HG03175 (cell line): ENCODE results near the gene RMND1.

ENCODE experiments used
- ATAC-seq: cut with Tn5 transposase; IDR thresholded peaks from one replicate; pipeline ENCODE4 v1.9.1; 2021; ENCODE audit warnings: mild to moderate bottlenecking, moderate library complexity; ENCODE audit not compliant: unreplicated experiment

Gene RMND1

DNA sequence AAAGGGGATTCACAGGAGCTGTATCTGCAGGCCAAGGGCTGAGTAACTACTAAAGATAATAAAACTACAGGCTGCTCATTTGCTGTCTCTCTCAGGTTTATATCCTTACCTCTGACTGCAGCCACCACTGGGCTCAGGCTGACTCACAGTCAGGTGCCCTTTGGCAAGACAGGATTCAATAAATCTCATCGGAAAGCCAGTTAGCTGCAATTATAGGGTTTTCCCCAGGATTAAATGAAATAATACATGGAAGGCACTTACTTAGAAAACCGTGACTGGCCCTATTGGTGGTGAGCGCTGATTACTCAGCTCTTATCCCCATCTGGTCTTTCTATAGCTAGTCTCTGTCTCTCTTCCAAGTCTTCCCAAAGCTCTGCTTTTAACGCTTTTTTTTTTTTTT lies 26.4 kb downstream of the RMND1 start:
- ATAC-seq, result no peak

DNA sequence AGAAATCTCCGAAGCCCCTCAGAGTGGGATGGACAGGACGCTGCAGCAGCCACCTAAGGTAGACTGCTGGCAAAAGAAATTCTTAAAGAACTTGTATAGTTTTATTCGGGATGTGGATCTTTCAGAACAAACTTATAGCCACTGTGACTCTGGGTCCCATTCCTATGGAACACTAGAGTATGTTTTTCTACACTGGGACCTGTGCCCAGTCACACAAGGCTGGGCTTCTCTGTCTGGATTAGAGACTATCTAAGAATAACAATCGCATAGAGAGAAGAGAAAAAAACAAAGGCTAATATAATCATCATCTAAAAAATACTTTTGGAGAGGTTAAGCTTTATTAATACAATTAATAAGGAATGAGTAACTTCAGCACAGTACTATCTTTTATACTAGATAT lies 28.9 kb downstream of the RMND1 start:
- no peak for ATAC-seq

DNA sequence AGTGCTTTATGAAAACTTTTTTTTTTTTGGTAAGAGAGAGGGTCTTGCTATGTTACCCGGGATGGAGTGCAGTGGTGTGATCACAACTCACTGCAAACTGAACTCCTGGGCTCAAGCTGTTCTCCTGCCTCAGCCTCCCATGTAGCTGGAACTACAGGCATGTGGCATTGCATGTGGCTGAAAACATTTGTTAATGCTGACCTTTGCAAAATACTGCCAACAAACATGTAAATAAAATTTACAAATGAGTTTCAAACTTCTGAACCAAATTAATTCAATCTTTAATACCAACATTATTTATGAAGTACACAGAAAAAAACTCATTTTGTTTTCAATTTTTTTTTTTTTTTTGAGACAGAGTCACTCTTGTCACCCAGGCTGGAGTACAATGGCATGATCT lies 34.4 kb downstream of the RMND1 start:
- ATAC-seq, result no peak

DNA sequence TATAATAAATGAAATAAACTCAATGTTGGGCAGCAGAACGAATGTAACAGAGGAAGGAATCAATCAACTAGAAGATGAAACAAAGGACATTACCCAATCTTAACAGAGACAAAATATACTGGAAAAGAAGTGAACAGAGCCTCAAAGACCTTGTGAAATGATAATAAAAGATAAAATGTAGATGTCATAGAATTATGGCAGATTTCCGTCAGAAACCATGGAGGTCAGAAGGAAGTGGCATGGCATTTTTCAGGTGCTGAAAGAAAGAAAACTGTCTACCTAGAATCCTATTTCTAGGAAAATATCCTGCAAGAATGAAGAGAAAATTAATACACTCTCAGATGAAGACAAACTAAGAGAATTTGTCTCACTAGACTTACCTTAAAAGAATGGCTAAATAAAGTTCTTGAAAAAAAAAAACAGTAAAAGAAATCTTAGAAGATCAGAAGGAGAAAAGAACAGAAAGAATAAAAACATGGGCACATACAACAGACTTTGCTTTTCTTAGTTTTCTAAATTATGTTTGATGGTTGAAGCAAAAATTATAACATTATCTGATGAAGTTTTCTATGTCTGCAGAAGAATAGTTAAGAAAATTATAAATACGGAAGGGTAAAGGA lies 37.2 kb downstream of the RMND1 start:
- ATAC-seq, result no peak

DNA sequence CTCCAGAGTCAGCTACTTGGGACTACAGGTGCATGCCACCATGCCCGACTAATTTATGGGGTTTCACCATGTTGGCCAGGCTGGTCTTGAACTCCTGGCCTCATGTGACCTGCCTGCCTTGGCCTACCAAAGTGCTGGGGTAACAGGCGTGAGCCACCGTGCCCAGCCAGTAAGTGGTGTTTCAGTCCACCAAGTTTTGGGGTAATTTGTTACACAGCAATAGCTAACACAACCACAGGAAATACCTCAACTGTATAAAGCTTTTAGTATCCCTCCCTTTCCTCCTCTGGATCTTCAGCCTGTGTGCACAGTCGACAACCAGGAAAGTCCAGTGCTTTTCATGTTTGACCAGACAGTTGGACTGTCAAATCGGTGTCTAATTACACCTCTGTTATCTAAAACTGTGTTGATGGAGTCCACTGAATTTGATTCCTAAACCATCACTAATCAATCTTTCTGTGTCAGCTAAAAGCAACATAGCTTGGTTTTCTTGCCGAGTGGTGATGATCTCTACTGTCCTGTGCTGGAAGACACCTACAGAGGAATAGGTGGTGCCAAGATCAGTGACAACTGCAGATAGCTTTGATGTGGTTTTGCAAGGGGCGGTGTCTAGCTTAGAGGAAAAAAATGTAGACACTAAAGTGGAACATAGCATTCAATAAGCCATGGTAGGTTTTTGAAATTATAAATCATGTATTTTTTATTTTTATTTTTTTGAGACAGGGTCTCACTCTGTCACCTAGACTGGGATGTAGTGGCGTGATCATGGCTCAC lies 38.4 kb downstream of the RMND1 start:
- ATAC-seq, result no peak

- no peak for ATAC-seq
Measured at GRCh38 chr6:151412909-151413308, 39.0 kb downstream of the RMND1 start.

DNA sequence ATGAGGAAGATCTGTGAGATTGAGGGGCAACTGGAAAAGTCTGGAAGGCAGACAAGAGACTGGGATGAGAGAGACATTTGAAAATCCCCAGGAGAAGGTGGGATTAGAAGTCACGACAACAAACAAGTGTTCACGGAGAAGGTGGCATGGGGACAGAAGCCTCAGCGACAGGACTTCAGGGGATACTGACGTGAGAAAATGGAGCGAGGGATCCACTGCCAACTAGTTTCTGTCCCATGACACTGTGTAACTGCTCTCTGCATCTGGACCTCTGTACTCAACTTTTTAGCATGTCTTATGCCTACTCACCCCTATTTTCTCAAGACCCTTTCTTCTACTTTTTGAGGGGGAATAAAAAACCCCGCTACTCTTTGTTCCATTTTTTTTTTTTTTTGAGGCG lies 42.2 kb downstream of the RMND1 start:
- ATAC-seq, result no peak

DNA sequence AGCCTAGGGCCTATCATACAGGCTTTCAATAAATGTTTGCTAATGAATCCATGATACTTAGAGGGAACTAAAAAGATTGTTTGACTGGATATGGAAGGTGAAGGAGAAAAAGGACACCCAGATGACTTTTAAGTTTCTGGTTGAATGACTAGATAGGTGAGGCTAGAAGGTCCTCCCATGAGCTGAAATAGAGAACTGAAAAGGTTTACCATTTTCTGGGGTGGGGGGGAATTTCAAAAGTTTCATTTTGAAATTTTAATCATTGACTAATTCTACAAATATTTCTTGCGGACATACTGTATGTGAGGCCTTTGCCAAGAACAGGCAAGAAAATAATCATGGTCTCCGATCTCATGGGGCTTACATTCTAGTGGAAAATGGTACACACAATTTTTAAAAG lies 42.7 kb downstream of the RMND1 start:
- ATAC-seq, result peak; percentile 87

- ATAC-seq, result peak; percentile 13
Measured at GRCh38 chr6:151408858-151409257, 43.1 kb downstream of the RMND1 start.

DNA sequence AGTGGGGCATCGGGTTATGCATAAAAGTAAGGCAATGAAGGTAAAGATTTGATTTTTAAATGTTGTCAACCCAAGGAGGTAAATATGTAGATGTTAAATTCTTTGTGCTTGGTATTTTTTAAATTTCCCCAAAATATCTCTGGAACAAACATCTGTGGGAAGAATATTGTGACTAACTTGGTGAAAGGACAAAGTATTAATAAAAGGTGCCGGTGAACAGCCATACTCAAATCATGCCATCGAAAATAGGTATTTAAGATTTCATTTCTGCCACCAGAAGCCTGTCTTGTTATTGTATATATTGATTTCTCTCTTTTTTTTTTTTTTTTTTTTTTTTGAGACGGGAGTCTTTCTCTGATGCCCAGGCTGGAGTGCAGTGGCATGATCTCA lies 48.0 kb downstream of the RMND1 start:
- no peak for ATAC-seq

DNA sequence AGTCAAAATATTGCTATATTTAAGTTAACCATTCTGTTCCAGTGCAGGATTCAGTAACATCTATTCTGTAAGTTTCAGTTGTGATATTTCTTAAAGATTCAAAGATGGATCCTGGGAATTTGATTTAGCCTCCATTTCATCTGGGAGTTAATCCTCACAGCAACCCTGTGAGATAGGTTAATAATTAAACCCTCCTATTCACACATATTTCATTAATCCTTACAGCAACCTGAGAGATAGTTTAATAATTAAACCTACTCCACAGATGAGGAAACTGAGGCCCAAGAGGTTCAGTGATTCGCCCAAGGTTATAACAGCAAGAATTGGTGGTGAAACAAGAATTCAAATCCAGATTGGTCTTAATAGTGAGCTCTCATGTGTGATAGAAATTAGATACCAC lies 49.7 kb downstream of the RMND1 start:
- no peak for ATAC-seq

DNA sequence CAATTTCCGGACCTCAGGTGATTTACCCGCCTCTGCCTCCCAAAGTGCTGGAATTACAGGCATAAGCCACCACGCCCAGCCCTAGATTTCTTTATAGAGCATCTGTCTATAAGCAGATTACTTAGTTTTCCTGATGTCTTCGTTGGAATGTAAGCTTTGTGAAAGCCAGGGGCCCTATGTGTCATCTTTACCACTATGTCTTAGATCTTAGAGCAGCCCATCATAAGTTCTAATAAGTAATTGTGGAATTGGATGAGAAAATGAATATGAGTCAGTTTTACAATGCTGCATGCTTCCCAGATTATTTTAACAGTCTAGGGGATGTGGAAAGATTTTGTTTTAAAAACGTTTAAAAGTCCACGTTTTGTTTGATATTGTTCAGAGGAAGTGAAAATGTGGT lies 51.5 kb downstream of the RMND1 start:
- no peak for ATAC-seq

DNA sequence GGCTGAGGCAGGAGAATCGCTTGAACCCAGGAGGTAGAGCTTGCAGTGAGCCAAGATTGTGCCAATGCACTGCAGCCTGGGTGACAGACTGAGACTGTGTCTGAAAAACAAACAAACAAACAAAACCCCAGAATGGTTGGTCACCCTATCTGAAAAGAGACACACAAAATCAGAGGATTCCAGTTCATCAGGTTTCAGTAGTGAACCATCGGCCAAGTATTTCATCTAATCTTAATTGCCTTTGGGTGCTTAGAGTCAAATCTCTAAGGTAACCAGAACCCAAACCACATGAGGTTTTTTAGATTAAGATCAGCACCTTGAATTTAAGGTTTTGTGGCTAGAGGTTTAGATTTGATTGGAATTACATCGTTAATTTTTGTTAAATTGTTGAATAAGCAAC lies 52.2 kb downstream of the RMND1 start:
- ATAC-seq, result no peak

GRCh38 chr6:151393410-151393809 lies 58.5 kb downstream of the RMND1 start:
- no peak for ATAC-seq

GRCh38 chr6:151392427-151392826 lies 59.5 kb downstream of the RMND1 start:
- ATAC-seq, result no peak

- ATAC-seq, result peak; percentile 16
Measured at GRCh38 chr6:151391471-151392413, 60.2 kb downstream of the RMND1 start, which contains the start of gene ZBTB2. TSS of gene ZBTB2 (minus strand) at chr6:151391559. CDS start at chr6:151373637, 17,922 bp downstream.

GRCh38 chr6:151390851-151391470 lies 61.0 kb downstream of the RMND1 start:
- peak; percentile 13 for ATAC-seq

GRCh38 chr6:151390276-151390850 lies 61.6 kb downstream of the RMND1 start:
- peak; percentile 78 for ATAC-seq

DNA sequence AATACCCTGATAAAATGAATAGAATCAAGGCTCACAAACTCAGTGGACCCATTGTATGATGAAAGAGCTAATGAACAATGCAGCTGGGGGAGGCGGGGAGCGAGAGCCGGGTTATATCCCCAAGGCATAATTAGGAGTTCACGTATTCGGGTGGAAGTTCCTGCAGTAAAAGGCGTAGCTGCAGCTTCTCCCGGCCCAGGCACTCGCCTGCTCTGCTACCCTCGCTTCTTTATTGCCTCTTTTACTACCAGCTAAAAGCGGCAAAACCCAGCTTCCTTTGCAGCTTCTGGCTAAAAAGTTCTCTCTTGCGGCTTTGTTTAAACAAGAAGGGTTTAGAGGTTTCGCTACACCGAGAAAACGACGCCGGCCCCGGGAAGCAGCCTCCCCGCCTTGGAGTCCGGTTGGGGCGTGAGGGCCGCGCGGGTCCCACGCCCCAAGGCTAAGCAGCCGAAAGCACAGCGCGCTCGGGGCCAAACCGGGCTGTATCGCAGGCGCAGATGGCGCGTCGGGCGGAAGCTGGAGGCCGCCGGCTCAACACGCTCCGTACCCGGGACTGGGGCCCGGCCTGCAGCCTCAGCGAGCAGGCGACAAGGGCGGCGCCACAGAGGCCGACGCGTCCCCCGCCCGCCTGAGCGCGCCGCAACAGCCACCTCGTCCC lies 62.2 kb downstream of the RMND1 start:
- ATAC-seq, result peak; percentile 60

DNA sequence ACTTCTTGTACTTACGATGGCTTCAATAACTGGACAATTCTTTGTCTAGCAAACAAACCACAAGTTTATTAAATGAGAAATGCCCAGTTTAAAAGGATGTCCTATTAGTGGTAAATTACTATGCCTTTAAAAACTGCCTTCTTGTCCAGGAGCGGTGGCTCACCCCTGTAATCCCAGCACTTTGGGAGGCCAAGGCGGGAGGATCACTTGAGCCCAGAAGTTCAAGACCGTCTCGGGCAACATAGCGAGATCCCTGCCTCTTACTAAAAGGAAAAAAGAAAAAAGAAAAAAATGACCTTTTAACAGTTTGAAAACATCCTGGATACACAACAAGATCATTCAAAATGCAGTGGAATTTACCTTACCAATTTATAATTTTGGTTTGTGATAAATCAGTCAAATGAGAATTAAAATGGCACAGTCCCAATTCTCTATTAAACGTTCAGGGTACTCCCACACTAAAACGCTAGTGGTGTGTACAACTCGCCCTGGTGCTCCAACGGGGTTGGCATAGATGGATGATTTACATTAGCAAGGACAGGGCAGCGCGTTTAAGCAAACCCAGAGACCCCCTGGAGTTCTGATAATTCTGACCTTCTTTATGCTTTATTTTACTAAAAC lies 62.8 kb downstream of the RMND1 start:
- ATAC-seq, result no peak
